ENCODE data around the gene SEL1L. TPM values are rescaled to one million over a fixed set of nuclear protein-coding genes. Genes with fewer than 3 reads are reported as not detected.

The SEL1L gene
- total and polyA plus RNA-seq, 12 donors, result 8.3 to 119 (median 56.0) TPM

GRCh38 chr14:81423504-81423903 is 110.1 kb downstream of the SEL1L start:
- Histone ChIP-seq H3K9me3 (replicated peaks in 1 of 3) (no peaks in the 10 kb centered on the region), H3K36me3 (replicated peaks in 1 of 2) (no peaks in the 10 kb centered on the region), H3K27me3 (no peaks in the 10 kb centered on the region), H3K27ac (peak overlapping the region in 4 of 5 donors; percentile 25 to 79 (median 44)), H3K4me1 (replicated peaks in 1 of 2) (peaks cover 0 to 14% of the 10 kb centered on the region in 2 donors), H3K4me3 (no peak overlapping the region)
- DNase-seq, result peak in 6 of 7 donors; percentile 26 to 55 (median 28)
- 30 to 44% (median 36%) methylated on average over 4 to 6 of the region's 6 CpGs for WGBS, 4 donors
- TF ChIP-seq POLR2A (IDR thresholded peaks at IDR 0.05) (no peak), CTCF (IDR thresholded peaks at IDR 0.05) (no peak)
- intact Hi-C loops (cut with DNase I), result no loop called here

Other genes starting within 250 kb of the SEL1L start
- gene STON2, start 133.5 kb downstream of the SEL1L start, total RNA-seq, result 10 to 100 TPM in 3 of 9 donors, 1 to 10 TPM in 6; 2.8 to 15.4 (median 7.2) TPM
- gene STON2, start 133.5 kb downstream of the SEL1L start, polyA plus RNA-seq, result under 1 TPM; 0.62 to 0.88 (median 0.88) TPM